GM18517 (cell line): ENCODE results near the gene FXYD6.
"Not testable (repeated sequence)": the region's sequence is repeated elsewhere in the genome, so short reads cannot be mapped to it uniquely, and the experiment has no call there.

Experiments used
- ATAC-seq: cut with Tn5 transposase; IDR thresholded peaks from one replicate; pipeline ENCODE4 v1.9.1; 2021; ENCODE audit warnings: mild to moderate bottlenecking, moderate library complexity; ENCODE audit not compliant: unreplicated experiment

Gene FXYD6

GRCh38 chr11:117819096-117820040 is 57.1 kb downstream of the FXYD6 start:
- no peak for ATAC-seq

- peak; percentile 18 for ATAC-seq
Measured at GRCh38 chr11:117818041-117818873, 58.2 kb downstream of the FXYD6 start.

GRCh38 chr11:117817368-117818040 is 59.0 kb downstream of the FXYD6 start:
- peak; percentile 37 for ATAC-seq

- no peak for ATAC-seq
Measured at GRCh38 chr11:117816846-117817367, 59.6 kb downstream of the FXYD6 start.

GRCh38 chr11:117816151-117816741 is 60.2 kb downstream of the FXYD6 start:
- no peak for ATAC-seq

- peak; percentile 59 for ATAC-seq
Measured at GRCh38 chr11:117815262-117815803, 61.1 kb downstream of the FXYD6 start.

- ATAC-seq = peak; percentile 49
Measured at GRCh38 chr11:117814766-117815261, 61.6 kb downstream of the FXYD6 start.

- no peak for ATAC-seq
Measured at GRCh38 chr11:117814204-117814765, 62.2 kb downstream of the FXYD6 start.

- not testable (repeated sequence) for ATAC-seq
Measured at GRCh38 chr11:117810056-117810451, 66.4 kb downstream of the FXYD6 start.

GRCh38 chr11:117809236-117810055 is 67.0 kb downstream of the FXYD6 start:
- ATAC-seq = no peak

GRCh38 chr11:117808784-117809183 is 67.7 kb downstream of the FXYD6 start:
- ATAC-seq = no peak

- no peak for ATAC-seq
Measured at GRCh38 chr11:117807482-117808327, 68.8 kb downstream of the FXYD6 start.

- ATAC-seq = no peak
Measured at GRCh38 chr11:117806846-117807245, 69.6 kb downstream of the FXYD6 start.

GRCh38 chr11:117805045-117805444 is 71.4 kb downstream of the FXYD6 start:
- no peak for ATAC-seq

GRCh38 chr11:117803896-117804295 is 72.6 kb downstream of the FXYD6 start:
- no peak for ATAC-seq

- no peak for ATAC-seq
Measured at GRCh38 chr11:117799634-117800033, 76.8 kb downstream of the FXYD6 start.

- ATAC-seq = no peak
Measured at GRCh38 chr11:117796872-117797529, 79.5 kb downstream of the FXYD6 start, which contains the start of gene DSCAML1. Gene DSCAML1 (minus strand): TSS chr11:117797216. CDS start chr11:117797079, 137 bp downstream.
